ENCODE data around the gene ZNF780B.

DNA sequence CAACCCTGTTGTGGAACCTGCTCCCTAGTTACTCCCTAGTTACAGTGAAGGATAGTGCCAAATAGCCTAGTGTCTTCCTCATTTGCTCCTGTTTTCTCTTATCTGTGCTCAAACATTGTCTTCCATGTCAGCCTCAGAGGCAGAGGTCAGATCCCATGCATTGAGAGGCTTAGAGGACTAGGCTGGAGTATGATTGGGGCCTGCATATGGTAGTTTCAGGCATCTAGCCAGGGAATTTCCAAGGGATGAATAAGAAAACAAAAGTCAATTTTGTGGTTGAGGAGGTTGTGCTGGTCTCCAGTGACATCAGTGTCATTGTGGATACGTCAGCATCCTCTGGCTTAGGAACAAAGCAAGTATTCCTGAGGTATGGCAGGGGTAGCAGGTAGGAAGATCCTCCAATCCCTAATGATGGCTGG lies 49.7 kb downstream of the ZNF780B start:
- no peak for TF ChIP-seq EZH2 (IDR thresholded peaks at IDR 0.05; ENCODE audit: borderline replicate concordance)
- TF ChIP-seq, protein P1, sequence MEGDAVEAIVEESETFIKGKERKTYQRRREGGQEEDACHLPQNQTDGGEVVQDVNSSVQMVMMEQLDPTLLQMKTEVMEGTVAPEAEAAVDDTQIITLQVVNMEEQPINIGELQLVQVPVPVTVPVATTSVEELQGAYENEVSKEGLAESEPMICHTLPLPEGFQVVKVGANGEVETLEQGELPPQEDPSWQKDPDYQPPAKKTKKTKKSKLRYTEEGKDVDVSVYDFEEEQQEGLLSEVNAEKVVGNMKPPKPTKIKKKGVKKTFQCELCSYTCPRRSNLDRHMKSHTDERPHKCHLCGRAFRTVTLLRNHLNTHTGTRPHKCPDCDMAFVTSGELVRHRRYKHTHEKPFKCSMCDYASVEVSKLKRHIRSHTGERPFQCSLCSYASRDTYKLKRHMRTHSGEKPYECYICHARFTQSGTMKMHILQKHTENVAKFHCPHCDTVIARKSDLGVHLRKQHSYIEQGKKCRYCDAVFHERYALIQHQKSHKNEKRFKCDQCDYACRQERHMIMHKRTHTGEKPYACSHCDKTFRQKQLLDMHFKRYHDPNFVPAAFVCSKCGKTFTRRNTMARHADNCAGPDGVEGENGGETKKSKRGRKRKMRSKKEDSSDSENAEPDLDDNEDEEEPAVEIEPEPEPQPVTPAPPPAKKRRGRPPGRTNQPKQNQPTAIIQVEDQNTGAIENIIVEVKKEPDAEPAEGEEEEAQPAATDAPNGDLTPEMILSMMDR (IDR thresholded peaks at IDR 0.05; ENCODE audit: poor library complexity) = no peak
- no peak for TF ChIP-seq EZH2phosphoT487 (IDR thresholded peaks at IDR 0.05; ENCODE audit: low read depth, severe bottlenecking, unreplicated experiment)

Data from hepatocyte (in vitro differentiated cells).